Right atrium auricular region (tissue), 2 donors: ENCODE measurements around the gene DLGAP1. TPM values are rescaled to one million over a fixed set of nuclear protein-coding genes. Genes with fewer than 3 reads are reported as not detected.
"Not testable (repeated sequence)": the region's sequence is repeated elsewhere in the genome, so short reads cannot be mapped to it uniquely, and the experiment has no call there.

Experiments
- DNase-seq: peaks from one replicate; pipeline ENCODE4 v3.0.0-alpha.2; 2019; ENCODE audit warnings: low spot score
- H3K27ac ChIP-seq, 2 donors: fragments of 200-600 bp; sonication (generic); 1 replicate in 1 of 2; 2 replicates in 1 of 2; pipeline ENCODE4 v1.5.1; 2016 to 2019
- H3K27me3 ChIP-seq, 2 donors: fragments of 200-600 bp; sonication (generic); one replicate each; pipeline versions ENCODE4 v1.5.1 to v1.6.0; 2017 to 2019
- H3K36me3 ChIP-seq: fragments of 200-600 bp; sonication (generic); one replicate; pipeline ENCODE4 v1.5.1; 2016
- H3K4me1 ChIP-seq, 2 donors: fragments of 200-600 bp; sonication (generic); one replicate each; pipeline versions ENCODE4 v1.5.1 to v1.6.0; 2017 to 2019
- H3K4me3 ChIP-seq, 2 donors: fragments of 200-600 bp; sonication (generic); 1 replicate in 1 of 2; 2 replicates in 1 of 2; pipeline ENCODE4 v1.5.1; 2017 to 2019; ENCODE audit warnings: mild to moderate bottlenecking in 1 of 2, moderate library complexity in 1 of 2
- H3K9me3 ChIP-seq, 2 donors: fragments of 200-600 bp; sonication (generic); one replicate each; pipeline ENCODE4 v1.5.1; 2019
- total RNA-seq, 2 donors: library from RNA; depleted of rRNA; stranded (reverse); fragments of >200 nt; gene quantifications; one replicate each; pipeline ENCODE4 v1.1.0, GENCODE V29; 2016
- TF ChIP-seq, protein P1 (sequence below), 2 donors: fragments of 200-600 bp; sonication (generic); IDR thresholded peaks; one replicate each; pipeline ENCODE4 v1.5.1; 2019; ENCODE audit warnings: antibody characterized with exemption in 2 of 2

Gene DLGAP1
- total RNA-seq, 2 donors from 2014 or later: 0.56 to 1.1 TPM

DNA sequence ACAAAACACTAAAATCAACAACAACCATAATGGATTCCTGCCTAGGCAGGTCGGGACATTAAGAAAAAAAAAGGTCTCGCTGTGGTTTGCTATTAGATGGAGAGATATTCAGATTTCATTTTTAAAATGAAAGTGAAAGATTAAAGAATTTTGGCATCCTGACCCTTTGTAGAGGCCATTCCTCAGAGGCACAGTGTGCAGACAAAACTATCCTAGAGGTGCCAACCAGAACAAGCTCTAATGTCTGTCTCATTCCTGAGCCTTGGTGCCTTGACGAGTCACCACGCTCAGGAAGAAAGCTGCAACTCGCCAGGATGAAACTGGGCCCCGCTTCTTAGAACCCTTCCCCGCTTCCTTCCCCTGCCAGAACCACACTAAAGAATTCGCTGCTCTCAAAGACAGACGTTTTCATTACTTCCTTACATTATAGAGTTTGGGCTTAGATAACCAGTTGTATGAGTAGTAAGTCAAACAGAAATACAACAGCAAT, 849.1 kb downstream of the DLGAP1 start:
- TF ChIP-seq, protein P1, sequence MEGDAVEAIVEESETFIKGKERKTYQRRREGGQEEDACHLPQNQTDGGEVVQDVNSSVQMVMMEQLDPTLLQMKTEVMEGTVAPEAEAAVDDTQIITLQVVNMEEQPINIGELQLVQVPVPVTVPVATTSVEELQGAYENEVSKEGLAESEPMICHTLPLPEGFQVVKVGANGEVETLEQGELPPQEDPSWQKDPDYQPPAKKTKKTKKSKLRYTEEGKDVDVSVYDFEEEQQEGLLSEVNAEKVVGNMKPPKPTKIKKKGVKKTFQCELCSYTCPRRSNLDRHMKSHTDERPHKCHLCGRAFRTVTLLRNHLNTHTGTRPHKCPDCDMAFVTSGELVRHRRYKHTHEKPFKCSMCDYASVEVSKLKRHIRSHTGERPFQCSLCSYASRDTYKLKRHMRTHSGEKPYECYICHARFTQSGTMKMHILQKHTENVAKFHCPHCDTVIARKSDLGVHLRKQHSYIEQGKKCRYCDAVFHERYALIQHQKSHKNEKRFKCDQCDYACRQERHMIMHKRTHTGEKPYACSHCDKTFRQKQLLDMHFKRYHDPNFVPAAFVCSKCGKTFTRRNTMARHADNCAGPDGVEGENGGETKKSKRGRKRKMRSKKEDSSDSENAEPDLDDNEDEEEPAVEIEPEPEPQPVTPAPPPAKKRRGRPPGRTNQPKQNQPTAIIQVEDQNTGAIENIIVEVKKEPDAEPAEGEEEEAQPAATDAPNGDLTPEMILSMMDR (IDR thresholded peaks at IDR 0.05): no peak
- Histone ChIP-seq H3K9me3 (no peaks in the 10 kb centered on the region), H3K27ac (peak overlapping the region; percentile 91 to 97), H3K4me3 (peak overlapping the region; percentile 6 to 51), H3K36me3 (no peaks in the 10 kb centered on the region), H3K4me1 (peaks cover 0 to 43% of the 10 kb centered on the region in 2 donors), H3K27me3 (no peaks in the 10 kb centered on the region)
- DNase-seq: no peak

DNA sequence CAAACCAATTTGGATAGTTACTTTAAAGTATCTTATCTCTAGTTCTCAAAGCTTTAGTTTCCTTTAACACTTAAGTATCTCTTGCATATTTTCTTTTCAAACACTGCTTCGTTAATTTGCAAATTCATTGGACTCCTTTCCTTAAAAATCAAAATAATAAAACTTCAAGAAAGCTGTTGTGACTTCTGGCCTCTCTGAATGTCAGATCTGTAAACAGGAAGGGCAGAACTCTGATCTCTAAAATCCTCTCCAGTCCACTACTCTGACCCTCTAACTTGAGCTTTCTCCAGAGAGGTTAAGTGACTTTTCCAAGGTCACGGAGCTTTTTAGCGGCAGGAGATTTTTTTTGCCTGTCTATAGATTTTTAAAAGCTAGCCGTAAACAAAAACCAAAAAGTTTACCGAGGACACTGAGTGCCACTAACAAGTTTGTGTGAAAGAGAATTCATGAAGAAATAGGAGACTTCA, 849.6 kb downstream of the DLGAP1 start:
- peaks cover 0 to 43% of the 10 kb centered on the region in 2 donors for H3K4me1 ChIP-seq

DNA sequence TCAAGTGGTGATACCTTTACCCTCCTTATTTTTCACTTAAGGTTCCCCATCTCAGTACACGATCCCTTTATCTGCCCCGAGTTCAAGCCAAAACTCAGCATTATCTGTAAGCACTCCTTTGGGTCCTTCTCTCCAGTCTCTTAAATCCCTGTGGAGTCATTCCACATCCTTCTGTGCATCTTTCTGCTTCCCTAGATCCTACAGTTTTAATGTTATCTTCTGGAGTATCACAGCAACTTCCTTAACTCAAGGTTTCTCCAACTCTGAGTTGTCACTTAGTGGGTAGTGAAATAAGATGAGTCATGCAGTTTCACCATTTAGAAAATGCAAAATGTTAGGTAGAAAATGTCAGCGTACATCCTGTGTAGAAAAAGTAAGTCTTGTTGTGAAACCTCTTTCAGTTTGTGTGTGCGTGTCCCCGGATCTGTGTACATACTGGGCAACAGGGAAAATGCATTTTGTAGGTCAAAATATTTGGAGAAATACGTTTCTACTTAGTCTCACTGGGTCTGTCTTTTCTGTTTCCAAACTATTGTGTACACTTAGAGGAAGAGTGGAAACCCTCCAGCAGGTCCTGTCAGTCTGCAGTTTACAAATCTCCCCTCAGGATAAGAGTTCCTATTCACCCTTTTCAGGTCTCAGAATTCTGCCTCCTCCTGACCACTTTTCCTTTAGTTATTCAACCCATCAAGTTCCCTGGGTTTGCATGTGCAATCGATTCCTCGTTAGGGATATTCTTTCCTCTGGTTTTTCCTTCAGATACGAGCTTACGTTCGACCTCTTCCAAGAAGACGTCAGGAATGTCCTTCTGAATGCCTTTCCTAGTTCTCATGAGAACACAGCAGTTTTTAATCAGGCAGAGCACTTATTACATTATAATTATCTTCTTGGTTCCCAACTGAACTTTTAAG, 850.4 kb downstream of the DLGAP1 start:
- no peaks in the 10 kb centered on the region for H3K36me3 ChIP-seq
- DNase-seq: peak; percentile 75
- H3K27me3 ChIP-seq: no peaks in the 10 kb centered on the region
- no peaks in the 10 kb centered on the region for H3K9me3 ChIP-seq
- peaks cover 0 to 43% of the 10 kb centered on the region in 2 donors for H3K4me1 ChIP-seq
- TF ChIP-seq, protein P1 (IDR thresholded peaks at IDR 0.05): no peak
- peak overlapping the region; percentile 91 to 97 for H3K27ac ChIP-seq
- peak overlapping the region; percentile 4 to 51 for H3K4me3 ChIP-seq

More for the DNA sequence above, 849.6 kb downstream of the DLGAP1 start:
- Histone ChIP-seq H3K27ac (peak overlapping the region; percentile 91 to 97), H3K27me3 (no peaks in the 10 kb centered on the region), H3K36me3 (no peaks in the 10 kb centered on the region), H3K4me3 (peak overlapping the region; percentile 6 to 51), H3K9me3 (no peaks in the 10 kb centered on the region)
- TF ChIP-seq, protein P1 (IDR thresholded peaks at IDR 0.05): no peak
- DNase-seq: no peak

DNA sequence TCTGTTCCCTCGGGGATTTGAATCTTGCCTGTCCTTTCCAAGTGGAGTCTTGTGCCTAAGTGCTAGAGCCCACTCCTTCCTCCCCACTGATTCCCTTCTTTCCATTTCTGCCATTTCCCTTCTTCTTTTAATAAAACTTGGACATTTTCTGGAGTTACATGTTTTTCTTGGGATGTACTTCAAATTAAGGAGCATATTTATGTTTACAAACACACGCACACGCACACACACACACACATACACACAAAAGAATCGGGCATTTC, 850.9 kb downstream of the DLGAP1 start:
- H3K4me1 ChIP-seq: peaks cover 0 to 43% of the 10 kb centered on the region in 2 donors
- no peaks in the 10 kb centered on the region for H3K36me3 ChIP-seq
- H3K9me3 ChIP-seq: no peaks in the 10 kb centered on the region
- H3K27me3 ChIP-seq: no peaks in the 10 kb centered on the region
- DNase-seq: no peak
- peak overlapping the region; percentile 91 to 97 for H3K27ac ChIP-seq
- peak overlapping the region; percentile 2 to 51 for H3K4me3 ChIP-seq
- TF ChIP-seq, protein P1 (IDR thresholded peaks at IDR 0.05): no peak

DNA sequence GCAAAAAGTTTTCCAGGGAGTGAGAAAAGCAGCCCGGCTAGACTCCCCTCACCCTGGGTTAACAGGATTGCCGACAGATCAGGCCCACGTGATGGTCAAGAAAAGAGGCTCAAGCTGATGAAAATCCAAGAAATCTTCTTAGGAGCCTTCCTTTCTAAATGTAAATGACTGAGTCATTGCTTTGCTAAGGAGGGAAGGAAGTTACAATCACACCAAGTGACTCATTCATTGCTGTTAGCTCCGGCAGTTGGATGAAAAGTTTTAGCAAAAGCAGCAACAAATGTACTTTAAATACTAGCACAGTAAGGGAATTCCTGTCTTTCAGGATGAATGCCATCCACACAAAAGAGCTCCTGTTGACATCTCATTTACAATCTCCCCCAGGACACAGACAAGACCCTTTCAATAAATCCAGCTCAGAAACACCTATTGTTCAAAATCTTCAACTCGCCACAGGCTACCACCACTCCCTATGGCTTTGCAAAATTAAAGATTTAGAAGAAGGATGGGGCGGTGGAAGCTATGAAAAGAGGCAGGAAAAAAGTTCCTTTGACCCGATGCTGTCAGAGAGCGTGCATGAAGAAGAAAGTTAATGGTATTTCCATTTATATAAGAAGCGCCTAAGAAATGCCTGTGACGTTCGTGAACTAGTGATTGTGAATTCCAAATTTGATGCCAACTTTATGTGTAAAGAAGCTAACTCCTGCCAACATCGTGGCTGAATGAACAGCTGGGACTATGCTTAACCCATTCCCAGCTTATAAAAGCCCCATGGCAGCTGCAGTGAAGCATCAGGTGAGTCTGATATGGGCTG, 851.5 kb downstream of the DLGAP1 start:
- H3K27ac ChIP-seq: peak overlapping the region; percentile 91 to 97
- TF ChIP-seq, protein P1 (IDR thresholded peaks at IDR 0.05): no peak
- peak overlapping the region; percentile 28 to 51 for H3K4me3 ChIP-seq
- DNase-seq: no peak
- peaks cover 0 to 43% of the 10 kb centered on the region in 2 donors for H3K4me1 ChIP-seq
- H3K9me3 ChIP-seq: no peaks in the 10 kb centered on the region
- H3K36me3 ChIP-seq: no peaks in the 10 kb centered on the region
- no peaks in the 10 kb centered on the region for H3K27me3 ChIP-seq

DNA sequence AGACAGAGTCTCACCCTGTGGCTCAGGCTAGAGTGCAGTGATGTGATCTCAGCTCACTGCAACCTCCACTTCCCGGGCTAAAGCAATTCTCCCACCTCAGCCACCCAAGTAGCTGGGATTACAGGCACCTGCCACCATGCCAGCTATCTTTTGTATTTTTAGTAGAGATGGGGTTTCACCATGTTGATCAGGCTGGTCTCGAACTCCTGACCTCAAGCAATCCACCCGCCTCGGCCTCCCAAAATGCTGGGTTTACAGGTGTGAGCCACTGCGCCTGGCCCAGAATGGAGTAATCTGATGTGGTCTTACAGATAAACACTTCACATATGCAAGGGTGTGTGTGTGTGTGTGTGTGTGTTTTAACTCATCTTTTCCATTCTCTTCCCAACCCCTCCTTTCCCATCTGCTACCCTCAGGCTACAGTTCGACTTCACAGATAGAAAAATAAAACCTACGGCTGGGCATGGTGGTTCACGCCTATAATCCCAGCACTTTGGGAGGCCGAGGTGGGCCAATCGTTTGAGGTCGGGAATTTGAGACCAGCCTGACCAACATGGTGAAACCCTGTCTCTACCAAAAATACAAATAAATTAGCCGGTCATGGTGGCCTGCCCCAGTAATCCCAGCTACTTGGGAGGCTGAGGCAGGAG, 853.9 kb downstream of the DLGAP1 start:
- not testable (repeated sequence) for H3K4me3 ChIP-seq, H3K9me3 ChIP-seq, DNase-seq, H3K36me3 ChIP-seq, H3K27ac ChIP-seq, H3K27me3 ChIP-seq
- H3K4me1 ChIP-seq: peaks cover 0 to 53% of the 10 kb centered on the region in 2 donors
